ENCODE results near the gene BMPR1A.

- no peak for TF ChIP-seq CTCF (IDR thresholded peaks at IDR 0.05 in 2 of 3, conservative IDR thresholded peaks at IDR 0.05 in 1 of 3; ENCODE audit: borderline replicate concordance in 1 of 3, insufficient read depth in 1 of 3, low read depth in 2 of 3, low read length in 2 of 3)
- TF ChIP-seq SP1 (IDR thresholded peaks at IDR 0.05; ENCODE audit: low read depth) = no peak
- no peak for TF ChIP-seq RAD21 (IDR thresholded peaks at IDR 0.05; ENCODE audit: low read depth)
- no peak for TF ChIP-seq POLR2A (IDR thresholded peaks at IDR 0.05; ENCODE audit: borderline replicate concordance, extremely low read depth, insufficient read depth, insufficient read length)
- TF ChIP-seq EZH2phosphoT487 (IDR thresholded peaks at IDR 0.05; ENCODE audit: borderline replicate concordance) = no peak
- TF ChIP-seq YY1 (IDR thresholded peaks at IDR 0.05; ENCODE audit: extremely low read depth, insufficient replicate concordance, low read depth, low read length) = no peak
- no peak for TF ChIP-seq REST (IDR thresholded peaks at IDR 0.05; ENCODE audit: low read depth)
- TF ChIP-seq MAX (IDR thresholded peaks at IDR 0.05) = no peak
- TF ChIP-seq FOSL1 (IDR thresholded peaks at IDR 0.05; ENCODE audit: low read depth) = no peak
Observed at GRCh38 chr10:86848747-86849146, 92.3 kb downstream of the BMPR1A start.
